IPS-20b (cell line): ENCODE results near the gene MYOM1.

ENCODE experiments used
- H3K27ac ChIP-seq: one replicate; pipeline ENCODE4 v1.5.1; 2013; ENCODE audit warnings: low read length
- H3K27me3 ChIP-seq: 2 replicates; pipeline ENCODE4 v1.6.1; 2013; ENCODE audit warnings: mild to moderate bottlenecking, low read length, inconsistent platforms; ENCODE audit not compliant: insufficient read depth
- H3K36me3 ChIP-seq: 2 replicates; pipeline ENCODE4 v1.6.1; 2013; ENCODE audit warnings: low read depth, mild to moderate bottlenecking, inconsistent platforms, low read length, moderate library complexity; ENCODE audit not compliant: insufficient read depth
- H3K4me1 ChIP-seq: 2 replicates; pipeline ENCODE4 v1.6.1; 2013; ENCODE audit warnings: mild to moderate bottlenecking, control low read depth, inconsistent platforms, low read length, moderate library complexity; ENCODE audit not compliant: insufficient read depth
- H3K4me3 ChIP-seq: 2 replicates; pipeline ENCODE4 v1.5.1; 2013; ENCODE audit warnings: mild to moderate bottlenecking, low read length, inconsistent platforms
- H3K9ac ChIP-seq: 2 replicates; pipeline ENCODE4 v1.6.1; 2013; ENCODE audit warnings: low read depth, mild to moderate bottlenecking, inconsistent platforms, low read length, moderate library complexity
- H3K9me3 ChIP-seq: 2 replicates; pipeline ENCODE4 v1.6.1; 2013; ENCODE audit warnings: mild to moderate bottlenecking, low read depth, low read length, inconsistent platforms; ENCODE audit not compliant: insufficient read depth

The MYOM1 gene

GRCh38 chr18:3193331-3193730 lies 26.4 kb downstream of the MYOM1 start:
- no peak overlapping the region for H3K4me3 ChIP-seq
- no peaks in the 10 kb centered on the region for H3K27me3 ChIP-seq
- no peak overlapping the region for H3K27ac ChIP-seq
- H3K4me1 ChIP-seq: no peaks in the 10 kb centered on the region
- no peaks in the 10 kb centered on the region for H3K9me3 ChIP-seq
- no peaks in the 10 kb centered on the region for H3K36me3 ChIP-seq
- no peak overlapping the region for H3K9ac ChIP-seq

- Histone ChIP-seq H3K4me1 (no peaks in the 10 kb centered on the region), H3K4me3 (no peak overlapping the region), H3K9ac (no peak overlapping the region), H3K36me3 (no peaks in the 10 kb centered on the region), H3K27me3 (no peaks in the 10 kb centered on the region), H3K9me3 (no peaks in the 10 kb centered on the region), H3K27ac (no peak overlapping the region)
These were observed 27.0 kb downstream of the MYOM1 start for GRCh38 chr18:3192752-3193151.

GRCh38 chr18:3192286-3192685 lies 27.5 kb downstream of the MYOM1 start:
- H3K9ac ChIP-seq: no peak overlapping the region
- H3K27me3 ChIP-seq: no peaks in the 10 kb centered on the region
- H3K36me3 ChIP-seq: no peaks in the 10 kb centered on the region

GRCh38 chr18:3190610-3191009 lies 29.2 kb downstream of the MYOM1 start:
- no peak overlapping the region for H3K27ac ChIP-seq
- H3K9me3 ChIP-seq: no peaks in the 10 kb centered on the region
- no peaks in the 10 kb centered on the region for H3K36me3 ChIP-seq
- H3K4me1 ChIP-seq: no peaks in the 10 kb centered on the region
- H3K27me3 ChIP-seq: no peaks in the 10 kb centered on the region
- no peak overlapping the region for H3K9ac ChIP-seq
- no peak overlapping the region for H3K4me3 ChIP-seq

More at GRCh38 chr18:3192286-3192685, 27.5 kb downstream of the MYOM1 start:
- Histone ChIP-seq H3K27ac (no peak overlapping the region), H3K4me1 (no peaks in the 10 kb centered on the region), H3K9me3 (no peaks in the 10 kb centered on the region), H3K4me3 (no peak overlapping the region)

- Histone ChIP-seq H3K4me3 (no peak overlapping the region), H3K4me1 (no peaks in the 10 kb centered on the region), H3K9ac (no peak overlapping the region), H3K27me3 (no peaks in the 10 kb centered on the region), H3K9me3 (no peaks in the 10 kb centered on the region), H3K36me3 (no peaks in the 10 kb centered on the region), H3K27ac (no peak overlapping the region)
These were observed 29.9 kb downstream of the MYOM1 start for GRCh38 chr18:3189884-3190283.

- Histone ChIP-seq H3K4me3 (no peak overlapping the region), H3K27me3 (no peaks in the 10 kb centered on the region), H3K4me1 (no peaks in the 10 kb centered on the region), H3K27ac (no peak overlapping the region), H3K36me3 (no peaks in the 10 kb centered on the region), H3K9ac (no peak overlapping the region), H3K9me3 (no peaks in the 10 kb centered on the region)
These were observed 32.8 kb downstream of the MYOM1 start for GRCh38 chr18:3186678-3187658.

- no peak overlapping the region for H3K4me3 ChIP-seq
- H3K4me1 ChIP-seq: peaks cover 6% of the 10 kb centered on the region; the same call in 1 of the 2 replicates
- no peak overlapping the region for H3K9ac ChIP-seq
- H3K9me3 ChIP-seq: no peaks in the 10 kb centered on the region
- H3K27me3 ChIP-seq: no peaks in the 10 kb centered on the region
- H3K27ac ChIP-seq: no peak overlapping the region
- no peaks in the 10 kb centered on the region for H3K36me3 ChIP-seq
These were observed 35.3 kb downstream of the MYOM1 start for GRCh38 chr18:3184275-3184963.

GRCh38 chr18:3183103-3183717 lies 36.6 kb downstream of the MYOM1 start:
- no peak overlapping the region for H3K4me3 ChIP-seq
- H3K9me3 ChIP-seq: no peaks in the 10 kb centered on the region
- no peak overlapping the region for H3K9ac ChIP-seq
- peaks cover 10% of the 10 kb centered on the region; the same call in 1 of the 2 replicates for H3K4me1 ChIP-seq
- H3K36me3 ChIP-seq: no peaks in the 10 kb centered on the region
- H3K27me3 ChIP-seq: no peaks in the 10 kb centered on the region
- H3K27ac ChIP-seq: no peak overlapping the region

- Histone ChIP-seq H3K27ac (no peak overlapping the region), H3K4me1 (peaks cover 10% of the 10 kb centered on the region; the same call in 1 of the 2 replicates), H3K4me3 (no peak overlapping the region), H3K9ac (no peak overlapping the region), H3K36me3 (no peaks in the 10 kb centered on the region), H3K9me3 (no peaks in the 10 kb centered on the region), H3K27me3 (no peaks in the 10 kb centered on the region)
These were observed 39.4 kb downstream of the MYOM1 start for GRCh38 chr18:3180325-3180724.

GRCh38 chr18:3179430-3180089 lies 40.2 kb downstream of the MYOM1 start:
- Histone ChIP-seq H3K9me3 (no peaks in the 10 kb centered on the region), H3K36me3 (no peaks in the 10 kb centered on the region), H3K4me1 (peaks cover 10% of the 10 kb centered on the region; the same call in 1 of the 2 replicates), H3K4me3 (no peak overlapping the region), H3K9ac (no peak overlapping the region), H3K27me3 (no peaks in the 10 kb centered on the region), H3K27ac (no peak overlapping the region)
